ENCODE results near the gene PRKCA.
"Not testable (repeated sequence)": the region's sequence is repeated elsewhere in the genome, so short reads cannot be mapped to it uniquely, and the experiment has no call there.

PRKCA gene

DNA sequence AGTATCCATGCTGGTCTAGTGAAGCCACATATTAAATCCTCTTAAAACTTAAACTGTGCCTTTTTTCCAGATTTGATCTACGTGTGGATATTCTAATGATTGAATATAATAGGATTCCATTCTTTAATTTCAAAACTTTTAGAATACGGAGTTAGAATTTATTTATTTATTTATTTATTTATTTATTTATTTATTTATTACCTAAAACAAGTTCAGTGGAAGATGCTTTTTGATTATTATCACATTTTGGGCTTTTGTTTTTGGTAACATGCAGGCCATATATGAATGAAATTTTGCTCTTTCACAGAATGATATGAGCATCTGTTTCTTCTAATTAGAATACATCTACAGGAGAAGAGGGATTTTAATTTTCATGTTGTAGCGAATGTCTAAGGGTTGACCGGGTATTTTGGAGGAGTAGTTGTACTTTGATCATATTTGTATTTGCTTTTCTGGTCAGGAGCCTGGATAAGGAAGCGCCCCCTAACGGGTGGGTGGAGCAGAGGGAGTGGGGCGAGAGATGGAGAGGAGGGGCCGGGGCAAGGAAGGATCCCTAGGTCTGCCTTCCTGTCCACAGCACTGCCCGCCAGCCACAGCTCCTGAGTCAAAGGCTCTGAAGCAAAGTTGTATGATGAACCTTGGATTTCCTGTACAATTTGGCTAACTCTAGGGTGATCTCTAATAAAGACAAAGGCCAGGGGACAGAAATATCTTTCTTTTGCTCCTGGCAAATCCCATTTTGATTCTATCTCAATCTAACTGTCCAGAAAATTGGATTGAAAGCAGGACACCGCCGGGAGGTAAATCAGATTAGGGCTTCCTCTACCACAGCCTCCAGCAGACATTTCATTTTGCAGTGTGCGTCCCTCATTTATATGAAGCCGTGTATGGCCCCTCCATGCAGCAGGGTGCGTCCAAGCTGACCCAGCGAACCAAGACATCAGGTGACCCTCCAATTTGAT is 149.1 kb downstream of the PRKCA start:
- H3K9me3 ChIP-seq: no peaks in the 10 kb centered on the region
- no peak overlapping the region for H3K4me3 ChIP-seq
- no peaks in the 10 kb centered on the region for H3K36me3 ChIP-seq (replicated peaks)
- in situ Hi-C loops (cut with MboI; ENCODE audit: low sequenced_read_pairs): no loop called here
- DNase-seq (ENCODE audit: low spot score in 2 of 2): peak in 1 of 2 experiments; percentile 59
- no peaks in the 10 kb centered on the region for H3K27me3 ChIP-seq (ENCODE audit: low read depth)
- H3K4me1 ChIP-seq: no peaks in the 10 kb centered on the region

DNA sequence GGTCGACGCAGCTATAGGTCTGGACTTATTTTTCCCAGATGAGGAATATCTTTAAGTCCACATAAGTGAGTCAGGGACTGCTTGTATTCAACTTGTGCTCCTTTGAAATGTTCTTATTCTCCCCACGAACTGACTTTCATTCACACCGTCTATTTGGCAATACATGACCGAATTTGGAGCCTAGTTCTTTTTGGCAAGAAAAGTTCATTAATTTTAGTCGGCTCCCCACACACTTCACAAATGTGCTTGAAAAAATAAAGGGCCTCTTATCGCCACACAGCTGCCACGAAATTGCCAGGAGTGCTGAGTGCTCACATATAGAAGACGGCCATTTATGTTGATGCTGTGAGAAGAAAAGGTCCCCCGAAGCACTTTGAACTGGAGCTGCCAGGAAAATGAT is 152.6 kb downstream of the PRKCA start:
- H3K9me3 ChIP-seq: no peaks in the 10 kb centered on the region
- no peaks in the 10 kb centered on the region for H3K4me1 ChIP-seq
- no peak overlapping the region for H3K4me3 ChIP-seq
- DNase-seq (ENCODE audit: low spot score in 2 of 2): no peak
- no peaks in the 10 kb centered on the region for H3K36me3 ChIP-seq (replicated peaks)
- in situ Hi-C loops (cut with MboI; ENCODE audit: low sequenced_read_pairs): no loop called here
- no peaks in the 10 kb centered on the region for H3K27me3 ChIP-seq (ENCODE audit: low read depth)

DNA sequence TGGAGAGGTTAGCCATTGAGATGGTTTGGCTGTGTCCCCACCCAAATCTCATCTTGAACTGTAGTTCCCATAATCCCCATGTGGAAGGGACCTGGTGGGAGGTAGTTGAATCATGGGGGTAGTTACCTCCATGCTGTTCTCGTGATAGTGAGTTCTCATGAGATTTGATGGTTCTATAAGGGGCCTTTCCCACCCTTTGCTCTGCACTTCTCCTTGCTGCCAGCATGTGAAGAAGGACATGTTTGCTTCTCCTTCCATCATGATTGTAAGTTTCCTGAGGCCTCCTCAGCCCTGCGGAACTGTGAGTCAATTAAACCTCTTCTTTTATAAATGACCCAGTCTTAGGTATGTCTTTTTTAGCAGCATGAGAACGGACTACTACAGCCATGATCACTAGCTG is 155.1 kb downstream of the PRKCA start:
- in situ Hi-C loops (cut with MboI; ENCODE audit: low sequenced_read_pairs); H3K9me3 ChIP-seq; H3K27me3 ChIP-seq (ENCODE audit: low read depth); H3K4me1 ChIP-seq; H3K36me3 ChIP-seq (replicated peaks); H3K4me3 ChIP-seq; DNase-seq (ENCODE audit: low spot score in 2 of 2): not testable (repeated sequence)

DNA sequence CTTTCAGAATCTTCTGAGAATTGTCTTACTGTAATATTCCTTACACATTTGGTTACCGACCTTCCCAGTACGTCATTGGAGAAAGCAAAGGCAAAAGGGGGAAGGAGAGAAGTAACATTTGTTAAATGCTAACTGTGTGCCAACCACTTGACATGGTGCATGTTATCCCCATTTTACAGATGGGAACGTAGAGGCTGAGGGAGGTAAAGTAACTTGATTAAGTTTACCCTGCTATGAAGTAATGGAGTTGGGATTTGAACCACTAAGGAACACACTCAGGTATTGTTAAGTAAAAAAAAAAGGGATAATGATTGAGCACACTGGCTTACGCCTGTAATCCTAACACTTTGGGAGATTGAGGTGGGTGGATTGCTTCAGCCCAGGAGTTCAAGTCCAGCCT is 156.4 kb downstream of the PRKCA start:
- no peaks in the 10 kb centered on the region for H3K27me3 ChIP-seq (ENCODE audit: low read depth)
- H3K9me3 ChIP-seq: no peaks in the 10 kb centered on the region
- no peaks in the 10 kb centered on the region for H3K4me1 ChIP-seq
- no peak overlapping the region for H3K4me3 ChIP-seq
- no peaks in the 10 kb centered on the region for H3K36me3 ChIP-seq (replicated peaks)
- in situ Hi-C loops (cut with MboI; ENCODE audit: low sequenced_read_pairs): no loop called here
- DNase-seq (ENCODE audit: low spot score in 2 of 2): no peak

DNA sequence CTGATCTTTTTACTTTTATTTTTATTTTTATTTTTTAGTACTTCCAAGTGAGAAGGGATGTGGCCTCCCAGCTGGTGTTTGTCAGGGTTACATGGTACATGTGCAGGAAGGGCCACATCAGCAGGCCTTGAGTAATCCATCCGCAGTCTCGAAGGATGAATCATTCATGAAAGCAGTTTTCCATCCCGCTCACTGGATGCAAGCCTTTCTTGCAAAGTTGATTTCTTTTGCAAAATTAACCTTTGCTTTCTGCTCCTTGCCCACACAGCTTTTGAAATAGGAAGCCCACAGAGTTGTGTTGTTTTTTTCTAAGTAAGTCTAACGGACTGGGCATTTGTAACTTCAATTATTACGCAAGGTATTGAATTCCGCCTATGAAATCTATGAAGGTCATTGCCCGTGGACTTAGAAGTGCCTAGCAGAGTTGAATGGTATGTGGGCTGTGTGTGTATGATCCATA is 157.4 kb downstream of the PRKCA start:
- no peak overlapping the region for H3K4me3 ChIP-seq
- no peaks in the 10 kb centered on the region for H3K27me3 ChIP-seq (ENCODE audit: low read depth)
- in situ Hi-C loops (cut with MboI; ENCODE audit: low sequenced_read_pairs): no loop called here
- H3K4me1 ChIP-seq: peaks cover 4% of the 10 kb centered on the region
- DNase-seq (ENCODE audit: low spot score in 2 of 2): no peak
- H3K9me3 ChIP-seq: no peaks in the 10 kb centered on the region
- H3K36me3 ChIP-seq (replicated peaks): no peaks in the 10 kb centered on the region

DNA sequence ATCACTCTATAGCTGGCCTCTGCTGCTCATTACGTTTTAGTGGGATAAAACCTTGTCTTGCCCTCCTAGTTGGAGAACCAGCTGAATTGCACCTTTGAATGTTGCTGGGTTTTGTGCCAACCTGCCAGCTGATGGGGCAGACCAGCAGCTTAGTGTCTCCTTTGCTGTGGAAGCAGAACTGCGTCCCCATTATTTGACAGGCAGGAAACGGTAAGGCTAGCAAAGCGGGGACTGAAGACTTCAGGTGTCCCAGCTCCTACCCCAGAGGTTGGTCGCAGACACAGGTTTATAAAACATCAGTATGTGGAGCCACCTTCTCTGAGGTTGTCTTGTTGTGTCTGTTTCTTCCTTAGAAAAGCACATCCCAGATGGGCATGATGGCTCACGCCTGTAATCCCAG is 158.1 kb downstream of the PRKCA start:
- Histone ChIP-seq H3K27me3 (ENCODE audit: low read depth) (no peaks in the 10 kb centered on the region), H3K9me3 (no peaks in the 10 kb centered on the region), H3K4me1 (peaks cover 9% of the 10 kb centered on the region), H3K36me3 (replicated peaks) (no peaks in the 10 kb centered on the region), H3K4me3 (no peak overlapping the region)
- no peak for DNase-seq (ENCODE audit: low spot score in 2 of 2)
- in situ Hi-C loops (cut with MboI; ENCODE audit: low sequenced_read_pairs): no loop called here

DNA sequence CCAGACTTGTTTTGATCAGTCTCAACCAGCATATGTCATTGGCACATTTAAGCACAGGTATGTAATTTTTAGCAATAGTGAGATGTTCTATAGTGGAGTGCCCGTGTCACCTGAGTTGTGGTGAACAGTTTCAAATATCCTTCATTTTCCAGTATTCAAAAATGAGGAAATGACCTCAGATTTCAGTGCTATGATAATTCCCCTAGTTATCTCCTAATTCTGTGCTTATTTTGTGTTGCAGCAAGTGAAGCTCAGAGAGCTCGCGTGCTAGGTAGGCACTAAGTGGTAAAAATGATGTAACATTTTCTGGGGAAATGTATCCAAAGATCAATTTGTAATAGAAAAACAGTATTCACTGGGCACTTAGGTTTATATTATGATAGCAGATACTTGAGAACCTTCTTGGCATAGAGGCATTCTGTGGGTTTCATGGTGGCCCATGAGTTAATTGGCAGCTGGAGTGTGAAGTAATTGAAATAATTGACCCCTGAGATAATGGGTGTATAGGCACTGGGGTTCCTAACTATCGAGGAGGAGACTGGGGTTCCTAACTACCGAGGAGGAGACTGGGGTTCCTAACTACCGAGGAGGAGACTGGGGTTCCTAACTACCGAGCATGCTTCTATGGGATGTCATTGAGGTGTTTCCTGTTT is 159.1 kb downstream of the PRKCA start:
- Histone ChIP-seq H3K9me3 (no peaks in the 10 kb centered on the region), H3K36me3 (replicated peaks) (no peaks in the 10 kb centered on the region), H3K27me3 (ENCODE audit: low read depth) (no peaks in the 10 kb centered on the region), H3K4me3 (no peak overlapping the region), H3K4me1 (peaks cover 9% of the 10 kb centered on the region)
- in situ Hi-C loops (cut with MboI; ENCODE audit: low sequenced_read_pairs): no loop called here
- no peak for DNase-seq (ENCODE audit: low spot score in 2 of 2)

DNA sequence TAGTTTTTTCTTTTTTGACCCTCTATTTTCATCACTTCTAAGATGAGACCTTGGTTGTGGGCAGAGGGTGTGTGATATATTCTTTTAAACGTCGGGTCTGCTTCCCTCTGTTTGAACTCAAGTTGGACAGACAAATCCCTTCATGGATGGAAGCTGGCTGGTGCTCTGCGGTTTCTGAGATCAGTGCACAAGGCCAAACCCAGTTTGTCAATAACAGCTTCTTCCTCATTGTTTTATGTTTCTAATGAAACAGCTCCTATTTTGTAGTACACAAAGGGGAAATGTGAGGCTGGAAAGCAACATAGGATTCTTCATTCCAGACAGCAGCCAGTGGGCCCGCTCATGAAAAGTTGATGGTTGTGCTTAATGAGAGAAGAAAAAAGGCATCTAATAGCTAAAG is 159.6 kb downstream of the PRKCA start:
- DNase-seq (ENCODE audit: low spot score in 2 of 2): no peak
- H3K4me3 ChIP-seq: no peak overlapping the region
- in situ Hi-C loops (cut with MboI; ENCODE audit: low sequenced_read_pairs): no loop called here

DNA sequence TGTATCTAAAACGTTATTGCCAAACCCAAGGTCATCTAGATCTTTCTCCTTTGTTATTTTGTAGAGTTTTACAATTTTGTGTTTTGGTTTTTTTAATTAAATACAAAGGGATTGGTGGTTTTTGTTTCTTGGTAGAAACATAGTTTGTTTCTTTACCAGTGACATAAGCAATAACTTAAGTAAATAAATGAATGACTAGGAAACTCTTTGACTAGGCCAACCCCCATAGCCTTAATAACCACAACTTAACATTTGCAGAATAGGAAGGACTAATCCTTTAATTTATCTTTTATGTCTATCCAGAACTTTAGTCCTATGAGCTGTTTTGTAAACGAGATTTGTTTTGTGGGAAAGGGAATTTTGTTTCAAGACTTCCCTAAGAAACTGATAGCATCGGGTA is 162.5 kb downstream of the PRKCA start:
- in situ Hi-C loops (cut with MboI; ENCODE audit: low sequenced_read_pairs): no loop called here
- Histone ChIP-seq H3K4me3 (no peak overlapping the region), H3K36me3 (replicated peaks) (no peaks in the 10 kb centered on the region), H3K4me1 (peaks cover 9% of the 10 kb centered on the region), H3K9me3 (no peaks in the 10 kb centered on the region), H3K27me3 (ENCODE audit: low read depth) (no peaks in the 10 kb centered on the region)
- DNase-seq (ENCODE audit: low spot score in 2 of 2): peak in 1 of 2 experiments; percentile 43

More for the DNA sequence above, 159.6 kb downstream of the PRKCA start:
- H3K36me3 ChIP-seq (replicated peaks): no peaks in the 10 kb centered on the region
- H3K27me3 ChIP-seq (ENCODE audit: low read depth): no peaks in the 10 kb centered on the region
- H3K9me3 ChIP-seq: no peaks in the 10 kb centered on the region
- peaks cover 9% of the 10 kb centered on the region for H3K4me1 ChIP-seq

DNA sequence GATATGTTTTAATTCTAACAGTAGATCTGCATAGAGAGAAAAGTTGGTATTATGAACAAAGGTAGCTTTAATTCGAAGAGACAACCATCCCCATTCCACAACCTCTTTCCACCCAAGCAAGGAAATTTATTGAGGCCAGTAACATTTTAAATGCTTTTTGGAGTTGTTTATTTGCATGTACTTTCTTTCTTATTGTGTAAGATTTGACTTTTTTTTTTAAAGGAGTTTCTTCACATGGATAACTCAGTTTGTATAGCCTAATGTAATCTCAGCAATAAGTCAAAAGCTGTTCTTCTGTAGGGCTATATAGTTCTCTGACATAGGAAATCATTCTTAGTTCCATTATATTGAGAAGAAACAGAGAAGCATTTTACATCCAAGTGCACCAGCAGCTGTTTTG is 163.3 kb downstream of the PRKCA start:
- Histone ChIP-seq H3K36me3 (replicated peaks) (no peaks in the 10 kb centered on the region), H3K4me1 (peaks cover 9% of the 10 kb centered on the region)

DNA sequence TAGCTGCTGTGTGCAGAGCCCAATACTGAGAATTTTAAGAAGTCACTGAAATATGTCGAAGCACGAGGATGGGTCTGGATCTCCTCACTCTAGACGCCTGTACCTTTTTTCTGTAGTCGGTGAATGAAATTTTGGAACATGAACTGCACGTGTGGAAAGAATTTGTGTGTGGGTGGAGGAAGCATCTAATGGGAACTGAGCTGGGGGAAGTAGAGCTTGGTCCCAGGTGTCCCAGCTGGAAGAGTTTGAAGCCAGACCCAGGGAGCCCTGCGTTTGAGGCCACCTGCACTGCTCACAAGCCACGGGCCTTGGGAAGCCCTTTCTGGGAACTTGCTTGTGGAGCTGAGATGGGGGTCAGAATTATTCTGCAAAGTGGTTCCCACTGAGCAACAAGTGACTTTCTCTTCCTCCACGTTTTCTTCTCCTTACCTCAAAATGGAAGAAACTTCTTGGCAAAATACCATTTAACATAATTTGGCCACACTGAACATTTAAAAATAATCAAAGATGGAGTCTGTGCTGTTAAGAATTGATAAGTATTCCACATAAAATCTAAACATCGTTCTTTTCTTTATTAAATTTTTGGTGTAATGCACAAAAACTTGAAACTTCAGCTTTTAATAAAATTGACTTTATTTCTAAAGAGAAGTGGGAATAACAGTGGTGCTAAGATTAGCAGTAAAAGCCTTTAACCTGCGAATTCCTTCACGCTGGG is 163.8 kb downstream of the PRKCA start:
- H3K4me3 ChIP-seq: no peak overlapping the region
- H3K36me3 ChIP-seq (replicated peaks): no peaks in the 10 kb centered on the region
- peaks cover 9% of the 10 kb centered on the region for H3K4me1 ChIP-seq
- H3K9me3 ChIP-seq: no peaks in the 10 kb centered on the region
- in situ Hi-C loops (cut with MboI; ENCODE audit: low sequenced_read_pairs): no loop called here
- no peaks in the 10 kb centered on the region for H3K27me3 ChIP-seq (ENCODE audit: low read depth)
- no peak for DNase-seq (ENCODE audit: low spot score in 2 of 2)

More for the DNA sequence above, 163.3 kb downstream of the PRKCA start:
- Histone ChIP-seq H3K4me3 (no peak overlapping the region), H3K27me3 (ENCODE audit: low read depth) (no peaks in the 10 kb centered on the region), H3K9me3 (no peaks in the 10 kb centered on the region)
- no peak for DNase-seq (ENCODE audit: low spot score in 2 of 2)
- in situ Hi-C loops (cut with MboI; ENCODE audit: low sequenced_read_pairs): no loop called here

DNA sequence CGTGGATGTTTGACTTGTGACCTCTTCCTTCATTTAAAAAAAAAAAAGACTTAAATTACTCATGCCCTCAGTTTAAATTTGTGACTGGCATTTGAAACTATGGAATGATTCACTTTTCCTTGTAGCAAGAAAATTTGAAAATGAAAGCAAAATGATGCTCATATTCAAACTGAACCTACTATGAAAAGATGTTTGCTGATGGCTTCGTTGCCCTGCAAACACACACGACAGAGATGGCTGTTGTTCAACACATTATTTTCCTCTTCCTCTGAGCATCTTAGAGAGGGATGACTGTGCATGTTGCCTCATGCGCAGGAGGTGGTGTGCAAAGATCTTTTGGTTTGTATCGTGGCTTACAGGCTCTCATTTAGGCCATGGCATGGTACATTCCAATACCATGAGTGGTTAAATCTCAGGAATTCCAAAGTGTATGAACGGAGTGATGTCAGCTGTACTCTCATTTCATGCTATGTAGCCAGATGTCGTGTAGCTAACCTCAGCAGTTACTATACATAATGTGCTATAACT is 164.5 kb downstream of the PRKCA start:
- no peaks in the 10 kb centered on the region for H3K36me3 ChIP-seq (replicated peaks)
- no peak for DNase-seq (ENCODE audit: low spot score in 2 of 2)
- in situ Hi-C loops (cut with MboI; ENCODE audit: low sequenced_read_pairs): no loop called here
- no peaks in the 10 kb centered on the region for H3K27me3 ChIP-seq (ENCODE audit: low read depth)
- peaks cover 9% of the 10 kb centered on the region for H3K4me1 ChIP-seq
- H3K9me3 ChIP-seq: no peaks in the 10 kb centered on the region
- no peak overlapping the region for H3K4me3 ChIP-seq

DNA sequence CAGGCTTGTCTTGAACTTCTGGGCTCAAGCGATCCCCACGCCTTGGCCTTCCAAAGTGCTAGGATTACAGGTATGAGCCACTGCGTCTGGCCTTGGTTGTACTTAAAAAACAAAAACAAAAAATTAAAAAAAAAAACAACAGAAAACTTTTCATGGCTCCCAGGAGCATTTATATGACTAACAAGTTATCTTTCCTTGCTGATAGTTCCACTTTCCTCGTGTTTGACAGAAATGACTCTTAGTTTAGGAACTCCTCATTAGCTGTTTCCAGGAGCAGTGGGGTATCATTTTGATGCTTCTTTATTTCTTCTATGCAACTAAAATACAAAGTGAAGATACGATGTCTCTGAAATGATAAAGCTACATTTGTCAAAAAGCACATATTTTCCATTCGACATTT is 165.4 kb downstream of the PRKCA start:
- no peak overlapping the region for H3K4me3 ChIP-seq
- H3K27me3 ChIP-seq (ENCODE audit: low read depth): no peaks in the 10 kb centered on the region
- in situ Hi-C loops (cut with MboI; ENCODE audit: low sequenced_read_pairs): no loop called here
- H3K36me3 ChIP-seq (replicated peaks): no peaks in the 10 kb centered on the region
- no peak for DNase-seq (ENCODE audit: low spot score in 2 of 2)
- H3K9me3 ChIP-seq: no peaks in the 10 kb centered on the region
- H3K4me1 ChIP-seq: peaks cover 9% of the 10 kb centered on the region
